GM19468 (cell line): ENCODE data around the gene PKN3.

Experiments used
- ATAC-seq: cut with Tn5 transposase; IDR thresholded peaks from one replicate; pipeline ENCODE4 v1.9.1; 2021; ENCODE audit warnings: mild to moderate bottlenecking, moderate library complexity, moderate number of reproducible peaks; ENCODE audit not compliant: unreplicated experiment; ENCODE audit errors: extremely low read depth

The PKN3 gene

DNA sequence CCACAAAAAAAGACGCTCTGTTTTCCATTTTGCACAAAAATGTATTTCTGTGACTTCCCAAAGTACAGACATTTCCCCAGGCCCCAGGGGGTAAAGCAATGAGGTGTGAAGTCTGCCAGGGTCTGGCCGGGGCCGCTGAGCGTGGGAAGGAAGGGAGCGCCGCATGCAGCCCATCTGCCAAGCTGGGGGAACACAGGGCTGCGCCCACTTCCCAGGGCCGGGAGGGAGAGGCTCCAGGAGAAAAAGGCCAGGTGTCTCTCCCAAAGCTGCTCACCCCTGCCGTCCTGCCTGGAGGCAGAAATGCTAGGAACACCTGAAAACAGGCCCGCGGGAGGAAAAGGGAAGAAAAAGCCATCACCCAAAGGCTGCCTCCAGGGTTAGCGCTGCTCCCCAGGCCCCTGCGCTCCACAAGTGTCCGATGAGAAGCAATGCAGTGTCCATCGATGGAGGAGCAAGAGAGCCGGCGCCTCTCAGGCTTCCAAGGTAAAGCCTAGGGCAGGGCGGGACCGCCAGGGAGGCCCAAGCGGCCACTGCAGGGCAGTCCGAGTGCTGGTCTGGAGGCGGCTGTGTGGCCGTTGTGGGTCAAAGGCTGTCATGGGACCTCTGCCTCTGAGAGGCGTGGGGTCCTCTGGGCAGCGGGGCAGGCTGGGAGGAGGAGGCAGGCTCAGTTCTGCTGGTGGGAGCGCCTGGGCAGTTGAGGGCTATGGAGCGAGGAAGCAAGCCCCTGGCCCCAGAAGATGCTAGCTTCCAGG lies 27.6 kb downstream of the PKN3 start:
- ATAC-seq, result no peak

DNA sequence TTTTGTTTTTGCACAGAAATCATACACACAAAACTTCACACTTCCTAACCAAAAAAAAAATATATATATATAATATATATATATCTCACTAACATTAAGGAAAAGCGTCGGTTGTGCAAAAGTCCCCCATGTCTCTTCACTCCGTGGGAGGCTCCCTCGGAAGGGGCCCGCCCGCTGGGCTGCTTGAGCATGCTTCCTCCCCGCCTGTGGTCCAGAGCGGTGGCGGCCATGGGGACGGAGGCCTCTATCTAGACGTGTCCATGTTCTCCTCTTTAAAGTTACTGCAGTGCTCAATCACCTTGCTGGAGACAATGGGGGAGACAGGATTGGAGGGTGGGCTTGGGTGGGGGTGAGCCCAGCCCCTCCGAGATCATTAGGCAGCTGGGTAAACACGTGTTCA lies 28.8 kb downstream of the PKN3 start:
- ATAC-seq, result no peak

DNA sequence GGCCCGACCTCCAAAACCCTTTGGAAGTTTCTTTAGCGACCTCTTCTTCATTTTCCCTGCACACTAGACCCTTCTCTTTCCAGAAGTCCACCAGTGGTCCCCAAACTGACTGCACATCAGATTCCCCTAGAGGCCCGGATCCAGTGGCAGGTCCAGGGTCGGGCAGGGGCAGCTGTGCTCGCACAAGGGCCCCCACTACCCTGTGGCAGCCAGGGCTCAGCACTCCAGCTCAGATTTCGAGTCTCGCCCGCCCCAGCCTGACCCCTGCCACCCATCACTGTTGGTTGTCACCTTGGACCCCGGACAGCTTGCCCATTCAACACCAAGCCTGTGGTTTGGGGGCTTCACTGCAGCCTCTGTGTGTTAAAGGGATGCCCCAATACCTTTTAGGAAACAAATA lies 29.4 kb downstream of the PKN3 start:
- ATAC-seq, result no peak

DNA sequence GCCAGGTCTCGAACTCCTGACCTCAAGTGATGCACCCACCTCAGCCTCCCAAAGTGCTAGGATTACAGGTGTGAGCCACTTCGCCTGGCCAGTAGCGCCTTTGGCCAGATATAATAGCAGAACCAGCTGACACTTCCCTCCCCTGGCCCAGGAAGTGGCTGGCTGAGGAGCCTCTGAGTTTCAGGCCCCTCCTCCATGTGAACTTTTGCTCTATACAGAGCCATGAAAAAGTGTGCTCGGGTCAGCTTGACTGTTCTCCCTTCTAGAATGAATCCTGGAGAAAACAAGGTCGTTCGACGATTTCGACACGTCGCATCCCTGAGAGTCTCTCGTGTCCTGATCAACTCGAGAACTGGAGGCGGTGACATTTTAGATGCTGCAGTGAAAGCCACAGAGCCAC lies 30.3 kb downstream of the PKN3 start:
- no peak for ATAC-seq

DNA sequence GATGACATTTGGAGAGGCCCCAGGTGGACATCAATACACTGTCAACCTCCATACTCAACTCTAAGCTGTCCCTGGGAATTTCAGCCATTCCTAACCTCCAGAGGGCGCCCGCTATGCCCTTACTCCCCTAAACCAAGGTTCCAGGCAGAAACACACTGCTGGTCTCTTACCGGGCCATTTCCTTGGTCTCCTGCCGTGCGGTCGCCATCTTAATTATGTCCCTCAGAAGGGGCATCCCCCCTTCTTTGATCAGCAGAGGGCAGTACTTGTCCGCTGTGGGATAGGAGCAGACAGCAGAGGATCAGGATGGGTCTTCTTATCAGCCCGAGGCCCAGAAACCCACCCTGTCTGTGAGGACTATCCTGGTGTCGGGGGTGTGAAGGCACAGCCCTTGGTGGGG lies 31.0 kb downstream of the PKN3 start:
- ATAC-seq, result no peak

DNA sequence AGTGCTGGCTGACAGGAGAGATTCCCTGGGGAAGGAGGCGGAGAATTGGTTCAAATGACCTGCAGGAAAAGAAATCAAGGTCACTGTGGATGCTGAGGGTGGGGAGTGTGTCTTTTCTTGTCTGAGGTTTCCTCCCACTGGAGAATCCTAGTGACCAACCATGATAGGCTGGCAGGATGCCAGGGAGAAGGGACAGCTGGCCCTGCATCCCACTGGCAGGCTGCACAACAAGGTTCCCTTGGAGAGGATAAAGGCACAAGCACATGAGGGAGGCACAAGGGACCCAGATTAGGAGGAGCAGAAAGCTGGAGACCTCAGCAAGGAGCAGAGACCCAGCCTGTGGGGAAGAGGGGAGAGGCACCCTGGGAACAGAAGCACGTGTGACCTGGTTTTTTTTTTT lies 33.1 kb downstream of the PKN3 start:
- ATAC-seq, result no peak

DNA sequence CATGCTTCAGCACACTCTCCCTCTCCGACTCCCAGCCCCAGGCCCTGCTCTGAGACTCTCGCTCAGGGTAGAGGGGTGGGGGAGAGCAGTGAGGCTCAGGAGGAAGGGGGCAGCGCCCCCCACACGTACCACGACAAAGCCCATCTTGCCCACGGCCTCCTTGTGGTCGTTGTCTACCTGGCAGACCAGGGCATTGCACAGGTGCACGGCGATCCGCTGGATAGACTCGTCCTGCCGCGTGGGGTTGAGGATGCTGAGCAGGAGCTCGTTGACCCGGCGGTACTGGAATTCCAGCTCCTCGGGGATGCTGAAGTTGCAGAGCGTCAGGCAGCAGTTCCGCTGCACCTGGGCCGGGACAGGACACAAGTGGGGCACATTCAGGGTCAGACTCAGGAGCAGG lies 40.1 kb downstream of the PKN3 start:
- ATAC-seq, result no peak

DNA sequence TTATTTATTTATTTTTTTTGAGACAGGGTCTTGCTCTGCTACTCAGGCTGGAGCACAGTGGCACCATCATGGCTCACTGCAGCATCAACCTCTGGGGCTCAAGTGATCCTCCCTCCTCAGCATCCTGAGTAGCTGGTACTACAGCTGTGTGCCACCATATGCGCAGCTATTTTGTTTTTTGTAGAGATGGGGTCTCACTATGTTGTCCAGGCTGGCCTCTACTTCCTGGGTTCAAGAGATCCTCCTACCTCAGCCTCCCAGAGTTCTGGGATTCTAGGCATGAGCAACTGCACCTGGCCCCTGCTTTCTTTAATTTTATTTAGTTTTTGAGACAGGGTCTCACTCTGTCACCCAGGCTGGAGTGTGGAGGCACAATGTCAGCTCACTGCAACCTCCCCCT lies 41.1 kb downstream of the PKN3 start:
- no peak for ATAC-seq

DNA sequence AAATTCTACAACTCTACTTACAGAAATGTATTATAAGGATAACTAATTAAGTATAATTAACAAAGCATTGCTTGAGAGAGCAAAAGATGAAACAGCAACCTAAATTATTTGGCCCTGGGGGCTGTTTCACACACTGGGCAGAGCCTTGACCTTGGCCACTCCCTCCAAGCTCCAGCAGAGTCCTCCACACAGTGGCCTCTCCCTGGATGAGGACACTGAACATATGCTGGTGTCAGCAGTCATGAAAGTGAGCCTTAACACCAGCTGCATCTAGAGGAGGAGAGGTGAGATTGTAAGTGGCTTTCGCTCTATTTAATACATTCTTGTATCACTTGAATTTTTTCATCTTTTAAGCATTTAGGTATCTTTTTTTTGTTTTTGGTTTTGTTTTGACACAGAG lies 44.9 kb downstream of the PKN3 start:
- ATAC-seq, result no peak

DNA sequence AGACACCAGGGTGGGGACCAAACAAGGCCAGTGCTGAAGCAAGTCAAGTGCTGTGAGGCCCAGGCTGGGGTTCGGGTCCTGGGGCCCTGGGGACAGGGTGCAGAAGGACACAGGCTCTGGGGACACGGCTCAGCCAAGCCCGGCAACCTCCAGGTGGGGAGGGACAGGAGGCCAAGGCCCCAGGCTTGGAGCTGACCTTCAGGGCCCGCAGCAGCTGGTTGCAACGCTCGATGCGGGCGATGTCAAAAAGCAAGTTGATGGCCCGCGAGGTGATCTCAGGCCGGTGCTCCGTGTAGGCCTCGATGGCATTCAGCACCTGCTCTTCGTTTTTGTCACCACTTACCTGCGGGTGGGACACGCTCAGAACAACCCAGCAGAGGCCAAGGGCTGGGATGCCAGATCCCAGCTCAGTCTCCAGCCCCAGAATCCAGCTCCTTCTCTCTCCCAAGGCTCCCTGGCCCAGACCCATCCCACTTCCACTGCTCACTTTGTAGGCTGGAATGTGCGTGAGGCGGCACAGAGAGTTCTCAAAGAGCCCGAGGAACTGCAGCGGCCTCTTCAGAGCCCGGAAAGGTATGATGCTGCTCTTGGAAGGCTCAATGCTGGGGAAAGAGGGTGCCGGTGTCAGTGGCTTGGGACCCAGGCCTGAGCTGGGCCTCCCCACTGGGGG lies 48.8 kb downstream of the PKN3 start:
- no peak for ATAC-seq

DNA sequence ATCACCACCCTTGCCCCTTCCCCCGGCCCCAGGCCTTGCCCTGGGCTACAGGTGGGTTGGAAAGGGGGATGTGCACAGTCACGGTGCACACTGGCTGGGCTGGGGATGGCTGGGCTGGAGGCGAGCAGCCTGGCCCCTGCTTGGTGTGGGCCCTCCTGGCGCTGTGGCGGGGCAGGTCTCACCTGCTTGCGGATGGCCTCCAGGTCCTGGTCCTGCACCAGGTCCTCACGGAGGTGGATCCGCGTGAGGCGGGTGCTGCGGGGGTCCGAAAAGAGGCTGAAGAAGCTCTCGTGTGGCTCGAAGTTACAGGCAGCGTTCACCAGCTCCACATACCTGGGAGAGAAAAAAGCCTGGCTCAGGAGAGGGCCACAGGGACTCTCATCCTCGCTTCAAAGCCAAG lies 51.3 kb downstream of the PKN3 start:
- no peak for ATAC-seq

DNA sequence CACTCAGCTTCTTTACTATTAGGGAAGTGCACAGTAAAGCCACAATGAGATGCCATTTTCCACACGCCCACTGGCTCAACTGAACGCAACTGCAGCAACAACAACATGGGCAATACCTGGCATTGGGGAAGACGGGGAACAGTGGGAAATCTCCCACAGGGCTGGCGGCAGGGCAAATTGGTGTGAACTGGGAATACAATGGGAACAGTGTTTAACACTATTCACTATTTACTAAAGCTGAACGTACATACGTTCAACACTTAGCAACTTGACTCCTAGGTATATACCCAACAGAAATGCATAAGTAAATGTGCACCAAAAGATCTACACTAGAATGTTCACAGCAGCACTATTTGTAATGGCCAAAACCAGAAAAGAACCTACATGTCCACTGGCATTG lies 55.3 kb downstream of the PKN3 start:
- ATAC-seq, result no peak

DNA sequence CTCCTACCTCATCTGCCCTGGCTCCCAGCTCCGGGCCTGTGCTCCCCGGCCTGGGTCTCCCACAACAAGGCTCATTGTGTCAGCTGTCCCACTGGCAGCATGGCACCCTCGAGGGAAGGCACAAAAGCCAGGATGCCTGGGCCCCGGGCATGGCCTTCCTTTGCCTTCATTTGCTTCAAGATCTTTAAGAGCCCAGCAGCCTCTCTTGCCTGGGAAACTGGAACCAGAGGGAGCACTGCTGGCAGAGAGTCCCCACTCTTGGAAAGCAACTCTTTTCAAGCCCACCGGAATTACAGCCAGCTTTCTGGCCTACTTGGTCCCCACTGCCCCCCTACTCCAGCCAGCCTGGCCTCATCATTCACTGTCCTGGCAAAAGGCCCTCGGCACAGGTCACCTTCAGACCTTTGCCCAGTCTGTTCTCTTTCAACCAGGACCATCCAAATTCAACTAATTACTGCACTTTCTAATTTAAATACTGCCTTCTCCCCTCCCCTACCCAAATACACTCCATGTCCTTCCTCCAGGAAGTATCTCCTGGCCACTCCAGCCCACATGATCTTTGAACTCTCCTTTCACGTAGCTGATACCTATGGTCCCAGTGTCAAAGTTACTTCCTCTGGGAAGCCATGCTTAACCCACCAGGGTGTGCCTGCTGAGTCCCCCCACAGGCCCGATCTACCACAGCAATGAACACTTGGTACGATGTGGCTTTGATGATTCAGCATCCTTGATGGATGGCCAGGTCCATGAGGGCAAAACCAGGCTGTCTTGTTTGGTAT lies 60.6 kb downstream of the PKN3 start:
- no peak for ATAC-seq

DNA sequence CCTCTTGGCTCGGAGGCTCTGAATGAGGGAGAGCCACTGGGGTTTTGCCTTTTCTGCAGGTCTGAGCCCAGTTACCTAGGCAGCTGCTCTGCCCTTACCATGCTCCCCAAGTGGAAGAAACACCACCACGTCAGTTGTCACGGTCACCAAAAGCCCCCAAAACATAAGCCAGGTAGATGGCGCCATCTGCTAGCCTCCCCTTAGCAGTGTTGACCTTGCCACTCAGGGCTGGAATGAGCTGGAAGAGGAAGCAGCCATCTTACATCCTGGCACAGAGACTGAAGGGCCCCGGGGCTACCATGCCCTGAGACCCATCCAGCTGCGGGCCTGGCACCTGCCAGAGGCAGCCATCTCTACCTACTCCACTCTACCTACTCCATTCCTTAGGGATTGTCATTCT lies 62.1 kb downstream of the PKN3 start:
- ATAC-seq, result no peak

DNA sequence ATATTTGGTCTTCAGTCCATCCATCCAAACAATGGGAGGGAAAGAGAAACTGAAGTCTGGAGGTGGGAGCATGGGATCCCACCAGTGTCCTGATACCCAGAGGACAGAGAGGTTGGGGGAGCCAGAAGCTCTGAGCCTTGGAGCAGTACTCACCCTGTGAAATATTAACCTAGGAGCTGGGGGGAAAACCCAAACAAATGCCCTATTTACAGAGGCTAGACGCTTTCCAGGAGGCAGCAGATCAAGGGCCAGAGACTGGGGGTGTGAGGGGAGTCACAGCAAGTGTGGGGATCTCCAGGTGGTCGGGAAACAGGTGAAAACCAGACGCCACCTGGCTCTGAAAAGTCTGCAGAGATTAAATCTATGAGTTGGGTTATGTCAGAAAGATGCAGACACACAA lies 63.2 kb downstream of the PKN3 start:
- ATAC-seq, result no peak

DNA sequence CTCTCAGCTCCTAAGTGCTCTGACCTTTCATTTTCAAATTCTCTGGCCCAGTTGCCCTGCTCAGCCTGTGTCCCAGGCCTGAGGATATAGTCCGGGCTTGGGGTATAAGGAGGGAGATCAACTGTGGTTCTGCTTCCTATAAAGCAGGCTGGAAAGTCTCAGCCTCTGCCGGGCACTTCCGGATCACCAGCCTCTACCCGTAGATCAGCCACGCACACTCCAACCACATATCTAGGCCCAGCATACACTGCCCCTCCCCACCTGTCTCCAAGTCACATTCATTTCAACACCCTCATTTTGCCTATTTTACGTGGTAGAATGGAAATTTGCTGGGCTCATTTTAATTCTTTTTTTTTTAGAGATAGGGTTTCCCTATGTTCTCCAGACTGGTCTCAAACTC lies 66.3 kb downstream of the PKN3 start:
- no peak for ATAC-seq
